ENCODE measurements around the gene COA3. TPM values are rescaled to one million over a fixed set of nuclear protein-coding genes. Genes with fewer than 3 reads are reported as not detected.
A peak's percentile ranks its signal among the peaks of the same experiment; 100 is the strongest.

COA3 gene
- total RNA-seq, 4 donors from 2014 or later, result 128 to 400 (median 171) TPM

GRCh38 chr17:42814633-42815399 is 16.3 kb upstream of the COA3 start:
- Histone ChIP-seq H3K4me1 (no peaks in the 10 kb centered on the region), H3K27ac (no peak overlapping the region), H3K27me3 (no peaks in the 10 kb centered on the region), H3K4me3 (no peak overlapping the region), H3K36me3 (peaks cover 0 to 83% (median 36%) of the 10 kb centered on the region in 4 donors), H3K9me3 (no peaks in the 10 kb centered on the region)
- no peak for DNase-seq
- intact Hi-C loops (cut with DNase I; ENCODE audit: low total_unique reads) (no loop called here), in situ Hi-C loops (cut with MboI; ENCODE audit: low pct_ligation_motif_present in 1 of 4, low pct_unique_long_range_greater_than_20kb in 1 of 4, low sequenced_read_pairs in 3 of 4) (no loop called here)
- 73% methylated on average over 8 of the region's 8 CpGs for WGBS, 2 donors (ENCODE audit: low coverage in 1 of 2)
- TF ChIP-seq, protein P1, sequence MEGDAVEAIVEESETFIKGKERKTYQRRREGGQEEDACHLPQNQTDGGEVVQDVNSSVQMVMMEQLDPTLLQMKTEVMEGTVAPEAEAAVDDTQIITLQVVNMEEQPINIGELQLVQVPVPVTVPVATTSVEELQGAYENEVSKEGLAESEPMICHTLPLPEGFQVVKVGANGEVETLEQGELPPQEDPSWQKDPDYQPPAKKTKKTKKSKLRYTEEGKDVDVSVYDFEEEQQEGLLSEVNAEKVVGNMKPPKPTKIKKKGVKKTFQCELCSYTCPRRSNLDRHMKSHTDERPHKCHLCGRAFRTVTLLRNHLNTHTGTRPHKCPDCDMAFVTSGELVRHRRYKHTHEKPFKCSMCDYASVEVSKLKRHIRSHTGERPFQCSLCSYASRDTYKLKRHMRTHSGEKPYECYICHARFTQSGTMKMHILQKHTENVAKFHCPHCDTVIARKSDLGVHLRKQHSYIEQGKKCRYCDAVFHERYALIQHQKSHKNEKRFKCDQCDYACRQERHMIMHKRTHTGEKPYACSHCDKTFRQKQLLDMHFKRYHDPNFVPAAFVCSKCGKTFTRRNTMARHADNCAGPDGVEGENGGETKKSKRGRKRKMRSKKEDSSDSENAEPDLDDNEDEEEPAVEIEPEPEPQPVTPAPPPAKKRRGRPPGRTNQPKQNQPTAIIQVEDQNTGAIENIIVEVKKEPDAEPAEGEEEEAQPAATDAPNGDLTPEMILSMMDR (IDR thresholded peaks at IDR 0.05), result no peak

DNA sequence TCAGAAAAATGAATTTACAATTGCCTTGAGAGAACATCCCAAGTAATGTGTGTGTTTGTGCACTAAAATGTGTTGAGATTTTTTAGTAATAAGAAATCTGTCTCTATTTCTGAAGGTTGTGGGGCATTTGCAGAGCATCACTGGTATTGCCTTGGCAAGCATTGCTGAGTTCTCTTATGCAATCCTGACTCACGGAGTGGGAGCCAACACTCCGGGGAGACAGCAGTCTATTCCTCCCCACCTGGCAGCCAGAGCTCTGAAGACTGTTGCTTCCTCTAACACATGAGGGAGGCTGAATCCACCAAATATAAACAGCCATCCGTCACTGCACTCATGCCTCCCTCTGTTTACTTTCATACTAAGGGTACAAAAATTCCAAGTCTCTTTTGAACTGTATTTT is 10.7 kb upstream of the COA3 start:
- intact Hi-C loops (cut with DNase I; ENCODE audit: low total_unique reads), result no loop called here
- H3K36me3 ChIP-seq, result peaks cover 0 to 32% (median 16%) of the 10 kb centered on the region in 4 donors
- H3K4me1 ChIP-seq, result peaks cover 3 to 30% (median 12%) of the 10 kb centered on the region in 4 donors
- WGBS, 2 donors (ENCODE audit: low coverage in 1 of 2), result 21 to 25% methylated on average over 3 of the region's 3 CpGs
- H3K27me3 ChIP-seq, result no peaks in the 10 kb centered on the region
- H3K27ac ChIP-seq, result peak overlapping the region in 2 of 4 donors; percentile 23 to 42
- no peak overlapping the region for H3K4me3 ChIP-seq
- TF ChIP-seq, protein P1 (IDR thresholded peaks at IDR 0.05), result no peak
- TF ChIP-seq POLR2AphosphoS5 (IDR thresholded peaks at IDR 0.05), result peak in 1 of 3 donors; percentile 28
- DNase-seq, result no peak
- no peaks in the 10 kb centered on the region for H3K9me3 ChIP-seq
- in situ Hi-C loops (cut with MboI; ENCODE audit: low pct_ligation_motif_present in 1 of 4, low pct_unique_long_range_greater_than_20kb in 1 of 4, low sequenced_read_pairs in 3 of 4), result no loop called here

- intact Hi-C loops (cut with DNase I; ENCODE audit: low total_unique reads) (no loop called here), in situ Hi-C loops (cut with MboI; ENCODE audit: low pct_ligation_motif_present in 1 of 4, low pct_unique_long_range_greater_than_20kb in 1 of 4, low sequenced_read_pairs in 3 of 4) (no loop called here)
- peak; percentile 6 to 73 (median 71) for TF ChIP-seq POLR2AphosphoS5 (IDR thresholded peaks at IDR 0.05)
- TF ChIP-seq, protein P1 (IDR thresholded peaks at IDR 0.05), result no peak
- TF ChIP-seq POLR2A (IDR thresholded peaks at IDR 0.05), result peak; percentile 47
- TF ChIP-seq EP300 (IDR thresholded peaks at IDR 0.05; ENCODE audit: low read depth), result peak; percentile 30
- peaks cover 8 to 55% (median 20%) of the 10 kb centered on the region in 4 donors for H3K4me1 ChIP-seq
- H3K9me3 ChIP-seq, result no peaks in the 10 kb centered on the region
- H3K27me3 ChIP-seq, result no peaks in the 10 kb centered on the region
- WGBS, 2 donors (ENCODE audit: low coverage in 1 of 2), result 45% methylated on average over 1 of the region's 1 CpG; no CpG with 5 or more reads in 1 of the 2 donors
- H3K36me3 ChIP-seq, result peaks cover 0 to 13% (median 6%) of the 10 kb centered on the region in 4 donors
- DNase-seq, result no peak
- no peak overlapping the region for H3K4me3 ChIP-seq
- peak overlapping the region; percentile 60 to 82 (median 80) for H3K27ac ChIP-seq
Measured at GRCh38 chr17:42806249-42806648, 7.7 kb upstream of the COA3 start.

GRCh38 chr17:42804918-42805367 is 6.4 kb upstream of the COA3 start:
- peak; percentile 45 for DNase-seq
- in situ Hi-C loops (cut with MboI; ENCODE audit: low pct_ligation_motif_present in 1 of 4, low pct_unique_long_range_greater_than_20kb in 1 of 4, low sequenced_read_pairs in 3 of 4) (no loop called here), intact Hi-C loops (cut with DNase I; ENCODE audit: low total_unique reads) (no loop called here)
- Histone ChIP-seq H3K36me3 (peaks cover 0 to 2% (median 0%) of the 10 kb centered on the region in 4 donors), H3K27me3 (no peaks in the 10 kb centered on the region), H3K4me3 (no peak overlapping the region), H3K4me1 (peaks cover 8 to 55% (median 20%) of the 10 kb centered on the region in 4 donors), H3K9me3 (no peaks in the 10 kb centered on the region), H3K27ac (peak overlapping the region; percentile 60 to 82 (median 80))
- TF ChIP-seq, protein P1 (IDR thresholded peaks at IDR 0.05), result no peak
- TF ChIP-seq EP300 (IDR thresholded peaks at IDR 0.05; ENCODE audit: low read depth) (peak; percentile 3), POLR2AphosphoS5 (IDR thresholded peaks at IDR 0.05) (peak in 1 of 3 donors; percentile 36), POLR2A (IDR thresholded peaks at IDR 0.05) (no peak)
- 20 to 55% methylated on average over 1 of the region's 1 CpG for WGBS, 2 donors (ENCODE audit: low coverage in 1 of 2)
